Keratinocyte (primary cell): ENCODE data around the gene ZBTB45.

ENCODE experiments used
- CTCF ChIP-seq, 3 experiments: IDR thresholded peaks in 1 of 3; conservative IDR thresholded peaks in 1 of 3; optimal IDR thresholded peaks in 1 of 3; 2 replicates in 2 of 3; 3 replicates in 1 of 3; pipeline versions ENCODE3 to v1.5.1; 2011; ENCODE audit warnings: low read length in 3 of 3, mild to moderate bottlenecking in 3 of 3, moderate library complexity in 2 of 3, control low read depth in 1 of 3, inconsistent platforms in 1 of 3; ENCODE audit not compliant: insufficient read depth in 2 of 3; ENCODE audit errors: extremely low read depth in 1 of 3
- EZH2 ChIP-seq: IDR thresholded peaks from one replicate; pipeline ENCODE4 v1.6.1; 2012; ENCODE audit warnings: inconsistent platforms, mild to moderate bottlenecking, low read length, moderate library complexity

DNA sequence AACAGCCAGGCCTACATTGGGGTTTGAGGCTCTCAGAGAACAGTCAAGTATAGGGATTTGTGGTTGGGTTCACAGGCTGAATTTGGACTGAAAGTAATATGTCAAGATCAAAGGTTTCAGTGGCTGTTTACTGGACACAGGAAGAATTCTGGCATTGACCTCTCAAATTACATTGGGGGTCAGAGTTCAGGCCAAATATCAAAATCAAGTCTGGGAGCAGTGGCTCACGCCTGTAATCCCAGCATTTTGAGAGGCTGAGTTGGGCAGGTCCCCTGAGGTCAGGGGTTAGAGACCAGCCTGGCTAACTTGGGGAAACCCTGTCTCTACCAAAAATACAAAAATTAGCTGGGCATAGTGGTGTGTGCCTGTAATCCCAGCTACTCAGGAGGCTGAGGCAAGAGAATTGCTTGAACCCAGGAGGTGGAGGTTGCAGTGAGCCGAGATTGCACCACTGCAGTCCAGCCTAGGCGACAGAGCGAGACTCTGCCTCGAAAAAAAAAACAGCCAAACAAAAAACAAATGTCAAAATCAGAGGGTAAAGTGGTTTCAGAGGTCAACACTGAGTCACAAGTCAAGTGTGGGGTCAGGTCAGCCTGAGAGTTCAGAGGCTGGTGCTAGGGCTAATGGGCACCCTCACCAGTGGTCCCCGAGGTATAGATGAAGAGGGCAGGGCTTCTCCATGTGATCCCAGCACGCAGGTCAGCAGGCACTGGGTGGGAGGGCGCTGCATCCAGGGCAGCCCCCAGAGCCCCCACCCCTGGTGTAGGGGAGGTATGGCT, 9.3 kb downstream of the ZBTB45 start:
- TF ChIP-seq CTCF (optimal IDR thresholded peaks at IDR 0.05 in 1 of 3, IDR thresholded peaks at IDR 0.05 in 1 of 3, conservative IDR thresholded peaks at IDR 0.05 in 1 of 3; ENCODE audit: extremely low read depth in 1 of 3, insufficient read depth in 2 of 3, low read length in 3 of 3): no peak
- no peak for TF ChIP-seq EZH2
